Measurements from ENCODE around the gene STIM1. TPM values are rescaled to one million over a fixed set of nuclear protein-coding genes. Genes with fewer than 3 reads are reported as not detected.

The STIM1 gene
- total and polyA plus RNA-seq, 10 of the 15 experiments (the other 5 are each of a cell fraction or from before 2014, with no cell fraction given), result 8.6 to 57.7 (median 29.3) TPM

DNA sequence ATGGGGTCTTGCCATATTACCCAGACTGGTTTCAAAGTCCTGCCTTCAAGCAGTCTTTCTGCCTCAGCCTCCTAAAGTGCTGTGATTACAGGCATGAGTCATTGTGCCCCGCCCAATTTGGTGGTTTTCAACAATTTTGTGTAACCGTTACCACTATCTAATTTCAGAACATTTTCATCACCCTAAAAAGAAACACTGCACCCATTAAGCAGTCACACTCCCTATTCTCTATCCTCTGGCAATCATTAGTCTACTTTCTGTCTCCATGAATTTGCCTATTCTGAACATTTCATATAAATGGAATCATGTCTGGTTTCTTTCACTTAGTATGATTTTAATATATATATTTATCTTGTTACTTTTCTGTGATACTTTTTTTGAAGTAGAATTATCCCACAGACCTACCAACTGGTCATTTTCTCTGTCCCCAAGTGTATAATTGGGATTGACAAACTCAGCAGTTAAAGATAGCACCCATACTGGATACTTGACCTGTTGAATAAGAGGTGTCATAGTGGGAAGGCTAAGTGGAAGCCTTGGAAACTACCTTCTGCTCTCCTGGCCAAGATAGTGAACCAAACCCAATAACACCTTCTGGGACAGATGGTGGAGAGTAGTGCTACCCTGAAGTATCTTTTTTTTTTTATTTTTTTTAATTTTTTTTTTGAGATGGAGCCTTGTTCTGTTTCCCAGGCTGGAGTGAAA lies 64.8 kb downstream of the STIM1 start (continued):
- TF ChIP-seq, protein P1, sequence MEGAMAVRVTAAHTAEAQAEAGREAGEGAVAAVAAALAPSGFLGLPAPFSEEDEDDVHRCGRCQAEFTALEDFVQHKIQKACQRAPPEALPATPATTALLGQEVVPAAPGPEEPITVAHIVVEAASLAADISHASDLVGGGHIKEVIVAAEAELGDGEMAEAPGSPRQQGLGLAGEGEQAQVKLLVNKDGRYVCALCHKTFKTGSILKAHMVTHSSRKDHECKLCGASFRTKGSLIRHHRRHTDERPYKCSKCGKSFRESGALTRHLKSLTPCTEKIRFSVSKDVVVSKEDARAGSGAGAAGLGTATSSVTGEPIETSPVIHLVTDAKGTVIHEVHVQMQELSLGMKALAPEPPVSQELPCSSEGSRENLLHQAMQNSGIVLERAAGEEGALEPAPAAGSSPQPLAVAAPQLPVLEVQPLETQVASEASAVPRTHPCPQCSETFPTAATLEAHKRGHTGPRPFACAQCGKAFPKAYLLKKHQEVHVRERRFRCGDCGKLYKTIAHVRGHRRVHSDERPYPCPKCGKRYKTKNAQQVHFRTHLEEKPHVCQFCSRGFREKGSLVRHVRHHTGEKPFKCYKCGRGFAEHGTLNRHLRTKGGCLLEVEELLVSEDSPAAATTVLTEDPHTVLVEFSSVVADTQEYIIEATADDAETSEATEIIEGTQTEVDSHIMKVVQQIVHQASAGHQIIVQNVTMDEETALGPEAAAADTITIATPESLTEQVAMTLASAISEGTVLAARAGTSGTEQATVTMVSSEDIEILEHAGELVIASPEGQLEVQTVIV (IDR thresholded peaks at IDR 0.05; ENCODE audit: borderline replicate concordance, partially characterized antibody), result no peak
- TF ChIP-seq IKZF2 (IDR thresholded peaks at IDR 0.05) (peak; percentile 24 to 47; a peak in 2 of 4 replicates), RELA (IDR thresholded peaks at IDR 0.05; ENCODE audit: borderline replicate concordance, partially characterized antibody) (no peak), JUNB (IDR thresholded peaks at IDR 0.05) (peak; percentile 66), CBX3 (IDR thresholded peaks at IDR 0.05; ENCODE audit: borderline replicate concordance, low read depth) (no peak), HDGF (IDR thresholded peaks at IDR 0.05) (no peak), ATF7 (IDR thresholded peaks at IDR 0.05; ENCODE audit: low read depth) (peak; percentile 64), MEF2B (IDR thresholded peaks at IDR 0.05; ENCODE audit: partially characterized antibody, poor library complexity, severe bottlenecking) (peak; percentile 18), RB1 (IDR thresholded peaks at IDR 0.05; ENCODE audit: borderline replicate concordance) (no peak), MEF2A (IDR thresholded peaks at IDR 0.05; ENCODE audit: insufficient read depth, low read depth, low read length) (peak; percentile 40; the same call in 1 of the 2 replicates)
- TF ChIP-seq, protein P2, sequence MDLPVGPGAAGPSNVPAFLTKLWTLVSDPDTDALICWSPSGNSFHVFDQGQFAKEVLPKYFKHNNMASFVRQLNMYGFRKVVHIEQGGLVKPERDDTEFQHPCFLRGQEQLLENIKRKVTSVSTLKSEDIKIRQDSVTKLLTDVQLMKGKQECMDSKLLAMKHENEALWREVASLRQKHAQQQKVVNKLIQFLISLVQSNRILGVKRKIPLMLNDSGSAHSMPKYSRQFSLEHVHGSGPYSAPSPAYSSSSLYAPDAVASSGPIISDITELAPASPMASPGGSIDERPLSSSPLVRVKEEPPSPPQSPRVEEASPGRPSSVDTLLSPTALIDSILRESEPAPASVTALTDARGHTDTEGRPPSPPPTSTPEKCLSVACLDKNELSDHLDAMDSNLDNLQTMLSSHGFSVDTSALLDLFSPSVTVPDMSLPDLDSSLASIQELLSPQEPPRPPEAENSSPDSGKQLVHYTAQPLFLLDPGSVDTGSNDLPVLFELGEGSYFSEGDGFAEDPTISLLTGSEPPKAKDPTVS (IDR thresholded peaks at IDR 0.05; ENCODE audit: low read depth, low read length), result no peak

Data from GM12878 (cell line).